NT2/D1 (cell line): ENCODE measurements around the gene CSF1R.

Experiments used
- DNase-seq: peaks from one replicate; pipeline ENCODE4 v3.0.0-alpha.2; 2011; ENCODE audit warnings: low read depth, low spot score
- H3K27me3 ChIP-seq: 2 replicates; pipeline ENCODE4 v1.6.0; 2011; ENCODE audit warnings: mild to moderate bottlenecking; ENCODE audit not compliant: insufficient read length, insufficient read depth
- H3K36me3 ChIP-seq: 2 replicates; pipeline ENCODE4 v1.6.1; 2011; ENCODE audit warnings: mild to moderate bottlenecking, low read length, mixed read lengths; ENCODE audit not compliant: insufficient read depth, insufficient read length
- H3K4me1 ChIP-seq: 2 replicates; pipeline ENCODE4 v1.5.1; 2011; ENCODE audit not compliant: insufficient read depth, insufficient read length
- H3K4me3 ChIP-seq: 2 replicates; pipeline ENCODE4 v1.5.1; 2011; ENCODE audit warnings: low read depth; ENCODE audit not compliant: insufficient read length
- H3K9ac ChIP-seq: 2 replicates; pipeline ENCODE4 v1.6.0; 2011; ENCODE audit warnings: low read depth; ENCODE audit not compliant: insufficient read length
- H3K9me3 ChIP-seq: 2 replicates; pipeline ENCODE4 v1.5.1; 2011; ENCODE audit warnings: mild to moderate bottlenecking, low read length; ENCODE audit not compliant: insufficient read depth
- SUZ12 ChIP-seq: IDR thresholded peaks from 2 replicates; pipeline ENCODE4 v1.6.1; 2011; ENCODE audit not compliant: insufficient read length, insufficient read depth; ENCODE audit errors: extremely low read depth
- YY1 ChIP-seq: IDR thresholded peaks from 2 replicates; pipeline ENCODE4 v1.6.1; 2011; ENCODE audit not compliant: insufficient read length, insufficient read depth
- ZNF274 ChIP-seq: IDR thresholded peaks from 2 replicates; pipeline ENCODE4 v1.6.1; 2011; ENCODE audit warnings: mild to moderate bottlenecking, low read depth, low read length

CSF1R gene

DNA sequence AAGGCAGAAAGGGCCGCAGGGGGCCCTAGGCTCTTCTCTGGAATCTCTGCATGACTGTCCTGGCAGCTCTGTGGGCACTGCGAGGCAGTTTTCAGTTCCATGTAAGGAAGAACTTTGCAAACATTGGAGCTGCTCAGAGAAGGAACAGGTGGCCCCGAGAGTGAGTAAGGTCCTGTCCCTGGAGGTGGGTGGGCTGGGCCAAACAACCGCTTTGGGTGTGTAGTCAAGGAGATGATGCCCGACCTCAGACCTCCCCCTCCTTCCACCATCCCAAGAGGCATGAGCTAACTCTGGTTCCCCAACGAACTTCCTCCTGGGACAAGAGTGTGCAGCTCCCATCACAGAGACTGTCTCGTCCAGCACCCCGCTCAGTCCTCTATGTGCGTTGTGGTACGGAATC lies 20.5 kb downstream of the CSF1R start:
- H3K9ac ChIP-seq = no peak overlapping the region
- TF ChIP-seq ZNF274 = no peak
- TF ChIP-seq YY1 = no peak
- no peak for TF ChIP-seq SUZ12
- no peaks in the 10 kb centered on the region for H3K36me3 ChIP-seq
- DNase-seq = no peak
- no peaks in the 10 kb centered on the region for H3K27me3 ChIP-seq
- H3K4me3 ChIP-seq = no peak overlapping the region
- H3K4me1 ChIP-seq = peaks cover 9% of the 10 kb centered on the region
- no peaks in the 10 kb centered on the region for H3K9me3 ChIP-seq

DNA sequence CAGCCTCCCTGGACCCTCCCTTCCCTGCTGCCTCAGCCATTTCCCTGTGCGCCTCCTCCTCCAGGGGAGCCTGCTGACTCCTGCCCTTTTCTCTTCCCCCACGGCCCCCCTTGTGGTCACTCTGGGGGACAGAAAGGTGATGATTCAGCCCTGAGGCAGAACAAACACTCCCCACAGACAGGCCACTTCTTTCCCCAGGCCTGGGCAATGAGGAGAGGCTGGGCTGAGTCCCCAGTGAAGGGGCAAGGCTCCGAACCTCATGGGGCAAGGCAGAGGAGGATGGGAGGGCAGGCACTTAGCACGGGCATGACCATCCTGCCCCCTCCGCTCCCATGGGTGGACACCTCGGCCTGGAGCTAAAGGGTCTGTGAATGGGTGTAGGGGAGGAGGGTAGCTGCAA lies 21.0 kb downstream of the CSF1R start:
- no peaks in the 10 kb centered on the region for H3K27me3 ChIP-seq
- H3K36me3 ChIP-seq = no peaks in the 10 kb centered on the region
- DNase-seq = no peak
- H3K4me3 ChIP-seq = no peak overlapping the region
- no peak for TF ChIP-seq ZNF274
- TF ChIP-seq YY1 = no peak
- TF ChIP-seq SUZ12 = no peak
- peaks cover 9% of the 10 kb centered on the region for H3K4me1 ChIP-seq
- H3K9me3 ChIP-seq = no peaks in the 10 kb centered on the region
- no peak overlapping the region for H3K9ac ChIP-seq

DNA sequence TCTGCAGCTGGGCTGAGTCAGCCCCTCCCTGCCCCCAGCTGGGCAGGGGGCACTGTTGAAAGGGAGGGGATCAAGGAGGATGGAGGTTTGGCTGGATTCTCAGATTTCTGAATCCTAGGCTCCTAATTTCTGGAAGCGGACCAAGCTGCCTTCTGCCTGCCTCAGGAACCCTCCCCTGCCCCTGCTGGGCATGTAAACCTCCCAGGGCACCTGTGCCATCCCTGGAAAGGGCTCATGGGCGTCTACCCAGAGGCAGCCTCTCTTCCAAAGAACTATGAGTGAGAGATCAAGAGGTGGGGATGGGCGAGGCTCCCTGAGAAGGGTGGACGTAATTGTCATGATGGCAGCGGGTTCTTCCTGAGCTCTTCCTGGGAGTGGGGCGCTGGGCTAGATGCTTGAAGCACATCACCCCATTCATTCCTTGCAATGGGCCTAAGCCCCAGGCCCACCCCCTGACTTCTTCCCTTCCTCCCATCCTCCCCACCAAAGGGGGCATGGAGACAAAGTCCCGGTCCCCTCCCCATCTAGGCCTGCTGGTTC lies 21.6 kb downstream of the CSF1R start:
- TF ChIP-seq ZNF274 (no peak), YY1 (no peak)
- H3K27me3 ChIP-seq = no peaks in the 10 kb centered on the region
- H3K4me3 ChIP-seq = no peak overlapping the region
- H3K36me3 ChIP-seq = no peaks in the 10 kb centered on the region
- H3K9me3 ChIP-seq = no peaks in the 10 kb centered on the region
- H3K4me1 ChIP-seq = peaks cover 7% of the 10 kb centered on the region
- no peak for DNase-seq
- peak overlapping the region; percentile 8 for H3K9ac ChIP-seq

DNA sequence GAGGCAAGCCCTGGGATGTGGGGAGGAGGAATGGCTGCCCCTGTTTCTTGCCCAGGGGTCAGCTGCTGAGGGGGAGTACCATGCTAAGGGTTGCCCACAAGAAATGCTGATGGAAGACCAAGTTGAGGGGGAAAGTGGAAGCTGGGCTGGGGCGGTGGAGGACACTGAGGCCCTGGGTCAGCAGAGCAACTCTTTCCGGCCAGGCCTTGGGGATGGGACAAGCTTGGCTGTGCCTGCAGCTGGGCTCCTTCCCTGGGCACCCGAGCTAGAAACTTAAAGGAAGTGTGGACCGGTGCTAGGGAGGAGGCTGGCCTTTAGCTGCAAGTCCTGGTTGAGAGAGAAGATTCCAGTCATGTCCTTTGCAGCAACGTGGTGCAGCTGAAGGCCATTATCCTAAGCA lies 22.7 kb downstream of the CSF1R start:
- H3K4me1 ChIP-seq = peaks cover 7% of the 10 kb centered on the region
- TF ChIP-seq YY1 = no peak
- no peak for TF ChIP-seq SUZ12
- no peak for TF ChIP-seq ZNF274
- DNase-seq = no peak
- no peaks in the 10 kb centered on the region for H3K36me3 ChIP-seq
- no peak overlapping the region for H3K4me3 ChIP-seq
- H3K9me3 ChIP-seq = no peaks in the 10 kb centered on the region
- H3K9ac ChIP-seq = no peak overlapping the region
- H3K27me3 ChIP-seq = no peaks in the 10 kb centered on the region

DNA sequence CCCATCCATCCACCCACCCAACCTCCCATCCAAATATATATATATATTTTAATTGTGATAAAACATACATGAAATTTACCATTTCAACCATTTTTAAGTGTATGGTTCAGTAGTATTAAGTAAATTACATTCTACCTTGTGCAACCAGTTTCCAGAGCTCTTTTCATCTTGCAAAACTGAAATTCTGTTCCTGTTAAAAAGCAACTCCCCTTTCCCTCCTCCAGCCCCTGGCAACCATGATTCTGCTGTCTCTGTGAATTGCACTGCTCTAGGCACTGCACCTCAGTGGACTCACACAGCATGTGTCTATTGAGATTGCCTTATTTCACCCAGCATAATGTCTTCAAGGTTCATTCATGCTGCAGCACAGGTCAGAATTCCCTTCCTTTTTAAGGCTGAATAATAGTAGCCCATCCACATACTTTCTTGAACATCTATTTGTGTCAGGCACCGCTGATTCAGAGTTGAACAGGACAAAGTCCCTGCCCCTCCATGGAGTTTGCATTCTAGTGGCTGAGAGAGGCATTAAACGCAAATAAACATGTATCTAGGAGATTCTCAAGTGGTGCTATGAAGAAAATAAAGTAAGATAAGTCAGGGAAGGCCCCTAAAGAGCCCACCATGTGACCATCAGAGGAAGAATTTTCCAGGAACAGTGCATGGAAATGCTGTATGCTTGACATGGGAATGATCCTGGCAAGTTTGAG lies 24.0 kb downstream of the CSF1R start:
- no peak overlapping the region for H3K9ac ChIP-seq
- DNase-seq = no peak
- no peaks in the 10 kb centered on the region for H3K9me3 ChIP-seq
- no peaks in the 10 kb centered on the region for H3K27me3 ChIP-seq
- H3K4me3 ChIP-seq = no peak overlapping the region
- no peaks in the 10 kb centered on the region for H3K36me3 ChIP-seq
- no peak for TF ChIP-seq SUZ12
- TF ChIP-seq YY1 = no peak
- H3K4me1 ChIP-seq = peaks cover 7% of the 10 kb centered on the region

DNA sequence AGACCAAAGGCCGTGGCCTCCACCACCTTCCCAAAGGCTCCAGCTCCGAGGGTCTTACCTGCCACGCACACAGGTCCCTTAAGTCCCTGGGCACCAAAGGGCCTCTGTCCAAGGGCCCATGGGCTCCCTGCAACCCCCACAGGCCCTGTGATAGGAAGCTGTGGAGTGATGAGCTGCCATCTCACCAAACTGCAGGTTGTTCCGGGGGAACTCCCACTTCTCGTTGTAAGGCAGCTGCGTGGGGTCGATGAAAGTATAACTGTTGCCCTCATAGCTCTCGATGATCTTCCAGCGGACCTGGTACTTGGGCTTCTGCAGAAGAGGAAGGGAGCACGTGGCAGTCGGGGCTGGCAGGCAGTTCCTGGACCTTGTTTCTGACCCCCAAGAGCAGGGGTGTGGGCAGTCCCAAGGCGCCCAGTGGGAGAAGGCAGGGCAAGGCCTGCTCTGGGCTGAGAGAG lies 24.8 kb downstream of the CSF1R start:
- no peak for DNase-seq
- Histone ChIP-seq H3K4me1 (peaks cover 7% of the 10 kb centered on the region), H3K36me3 (no peaks in the 10 kb centered on the region), H3K4me3 (no peak overlapping the region), H3K9ac (no peak overlapping the region), H3K9me3 (no peaks in the 10 kb centered on the region), H3K27me3 (no peaks in the 10 kb centered on the region)
- TF ChIP-seq YY1 = no peak
- no peak for TF ChIP-seq SUZ12

DNA sequence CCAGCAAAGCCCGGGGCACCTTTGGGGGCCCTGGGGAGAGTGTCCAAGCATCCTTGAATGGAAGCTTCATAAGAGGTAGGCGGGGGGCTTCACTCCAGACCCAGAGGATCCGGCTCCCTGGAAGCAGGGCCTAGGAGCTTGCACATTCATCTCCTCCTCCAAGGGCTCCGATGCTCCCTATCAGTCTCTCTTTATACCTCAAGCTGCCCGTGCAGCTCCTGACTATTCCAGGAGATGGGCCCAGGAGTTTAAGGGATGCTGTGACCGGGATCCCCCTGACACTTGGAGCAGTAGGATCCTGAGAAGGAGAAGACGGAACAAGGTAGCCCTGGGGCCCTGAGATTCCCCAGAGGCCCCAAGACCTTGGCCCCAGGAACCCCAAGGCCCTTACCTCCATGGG lies 25.9 kb downstream of the CSF1R start:
- H3K4me1 ChIP-seq = peaks cover 4% of the 10 kb centered on the region
- no peaks in the 10 kb centered on the region for H3K9me3 ChIP-seq
- TF ChIP-seq ZNF274 (no peak), YY1 (no peak), SUZ12 (no peak)
- H3K36me3 ChIP-seq = peaks cover 8% of the 10 kb centered on the region
- DNase-seq = no peak
- H3K9ac ChIP-seq = no peak overlapping the region
- H3K4me3 ChIP-seq = no peak overlapping the region
- H3K27me3 ChIP-seq = no peaks in the 10 kb centered on the region
